ENCODE measurements around the gene SLC7A8. TPM values are rescaled to one million over a fixed set of nuclear protein-coding genes. Genes with fewer than 3 reads are reported as not detected.

Gene SLC7A8
- total RNA-seq, 1 experiment from 2014 or later, result 0.90 TPM

- BruUV-seq (replicated peaks), result no TSS peak
These were observed 56.7 kb downstream of the SLC7A8 start for GRCh38 chr14:23126548-23127278.

GRCh38 chr14:23125933-23126524 lies 57.4 kb downstream of the SLC7A8 start:
- Histone ChIP-seq H3K27ac (ENCODE audit: low read length) (no peak overlapping the region), H3K27me3 (ENCODE audit: control insufficient read depth, insufficient read depth, low read length) (no peaks in the 10 kb centered on the region; the same call in 1 of the 2 replicates), H3K9me3 (ENCODE audit: control insufficient read depth, insufficient read depth, low read depth, low read length) (no peaks in the 10 kb centered on the region), H3K4me1 (ENCODE audit: control insufficient read depth, insufficient read depth, low read length) (no peaks in the 10 kb centered on the region), H3K36me3 (ENCODE audit: control insufficient read depth, insufficient read depth, low read length) (no peaks in the 10 kb centered on the region), H3K4me3 (ENCODE audit: low read depth in 2 of 2, low read length in 2 of 2) (no peak overlapping the region)
- DNase-seq (ENCODE audit: low read depth, low spot score), result no peak
- ATAC-seq, result no peak
- ChIA-PET POLR2A (interaction anchor here (0.6 kb wide), 1 partner anchor 38 kb away, joined by 3 read pairs; no protein-coding TSS in a partner anchor), CTCF (no interaction called here)
- TF ChIP-seq SIN3A (IDR thresholded peaks at IDR 0.05; ENCODE audit: borderline replicate concordance, insufficient read depth, low read depth, low read length), result no peak
- intact Hi-C loops (cut with micrococcal nuclease; ENCODE audit: unreplicated experiment), result no loop called here
- BruUV-seq (replicated peaks), result no TSS peak
- in situ Hi-C loops (cut with HindIII; ENCODE audit: low pct_unique_long_range_greater_than_20kb, low sequenced_read_pairs), result no loop called here

More at GRCh38 chr14:23126548-23127278, 56.7 kb downstream of the SLC7A8 start:
- Histone ChIP-seq H3K36me3 (ENCODE audit: control insufficient read depth, insufficient read depth, low read length) (no peaks in the 10 kb centered on the region), H3K4me1 (ENCODE audit: control insufficient read depth, insufficient read depth, low read length) (no peaks in the 10 kb centered on the region), H3K9me3 (ENCODE audit: control insufficient read depth, insufficient read depth, low read depth, low read length) (no peaks in the 10 kb centered on the region), H3K4me3 (ENCODE audit: low read depth in 2 of 2, low read length in 2 of 2) (no peak overlapping the region), H3K27ac (ENCODE audit: low read length) (no peak overlapping the region), H3K27me3 (ENCODE audit: control insufficient read depth, insufficient read depth, low read length) (no peaks in the 10 kb centered on the region; the same call in 1 of the 2 replicates)
- intact Hi-C loops (cut with micrococcal nuclease; ENCODE audit: unreplicated experiment), result no loop called here
- ChIA-PET POLR2A (no interaction called here), CTCF (no interaction called here)
- ATAC-seq (no peak), DNase-seq (ENCODE audit: low read depth, low spot score) (no peak)
- TF ChIP-seq, protein P1, sequence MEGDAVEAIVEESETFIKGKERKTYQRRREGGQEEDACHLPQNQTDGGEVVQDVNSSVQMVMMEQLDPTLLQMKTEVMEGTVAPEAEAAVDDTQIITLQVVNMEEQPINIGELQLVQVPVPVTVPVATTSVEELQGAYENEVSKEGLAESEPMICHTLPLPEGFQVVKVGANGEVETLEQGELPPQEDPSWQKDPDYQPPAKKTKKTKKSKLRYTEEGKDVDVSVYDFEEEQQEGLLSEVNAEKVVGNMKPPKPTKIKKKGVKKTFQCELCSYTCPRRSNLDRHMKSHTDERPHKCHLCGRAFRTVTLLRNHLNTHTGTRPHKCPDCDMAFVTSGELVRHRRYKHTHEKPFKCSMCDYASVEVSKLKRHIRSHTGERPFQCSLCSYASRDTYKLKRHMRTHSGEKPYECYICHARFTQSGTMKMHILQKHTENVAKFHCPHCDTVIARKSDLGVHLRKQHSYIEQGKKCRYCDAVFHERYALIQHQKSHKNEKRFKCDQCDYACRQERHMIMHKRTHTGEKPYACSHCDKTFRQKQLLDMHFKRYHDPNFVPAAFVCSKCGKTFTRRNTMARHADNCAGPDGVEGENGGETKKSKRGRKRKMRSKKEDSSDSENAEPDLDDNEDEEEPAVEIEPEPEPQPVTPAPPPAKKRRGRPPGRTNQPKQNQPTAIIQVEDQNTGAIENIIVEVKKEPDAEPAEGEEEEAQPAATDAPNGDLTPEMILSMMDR (IDR thresholded peaks at IDR 0.05), result no peak
- TF ChIP-seq POLR2AphosphoS5 (IDR thresholded peaks at IDR 0.05; ENCODE audit: low read depth, low read length), result no peak
- TF ChIP-seq REST (IDR thresholded peaks at IDR 0.05; ENCODE audit: insufficient read depth in 1 of 2, low read depth in 2 of 2, low read length in 1 of 2), result no peak
- TF ChIP-seq SIN3A (IDR thresholded peaks at IDR 0.05; ENCODE audit: borderline replicate concordance, insufficient read depth, low read depth, low read length), result no peak
- no peak for TF ChIP-seq TCF7L2 (IDR thresholded peaks at IDR 0.05; ENCODE audit: low read depth, low read length)
- in situ Hi-C loops (cut with HindIII; ENCODE audit: low pct_unique_long_range_greater_than_20kb, low sequenced_read_pairs), result no loop called here

GRCh38 chr14:23125011-23125410 lies 58.4 kb downstream of the SLC7A8 start:
- H3K4me3 ChIP-seq (ENCODE audit: low read depth in 2 of 2, low read length in 2 of 2), result no peak overlapping the region
- TF ChIP-seq TCF7L2 (IDR thresholded peaks at IDR 0.05; ENCODE audit: low read depth, low read length), result no peak
- no peak for TF ChIP-seq SIN3A (IDR thresholded peaks at IDR 0.05; ENCODE audit: borderline replicate concordance, insufficient read depth, low read depth, low read length)
- TF ChIP-seq POLR2AphosphoS5 (IDR thresholded peaks at IDR 0.05; ENCODE audit: low read depth, low read length), result no peak
- TF ChIP-seq REST (IDR thresholded peaks at IDR 0.05; ENCODE audit: insufficient read depth in 1 of 2, low read depth in 2 of 2, low read length in 1 of 2), result no peak
- TF ChIP-seq, protein P1 (IDR thresholded peaks at IDR 0.05), result no peak
- no peak for DNase-seq (ENCODE audit: low read depth, low spot score)
- H3K4me1 ChIP-seq (ENCODE audit: control insufficient read depth, insufficient read depth, low read length), result no peaks in the 10 kb centered on the region
- H3K9me3 ChIP-seq (ENCODE audit: control insufficient read depth, insufficient read depth, low read depth, low read length), result no peaks in the 10 kb centered on the region
- CTCF ChIA-PET, result no interaction called here
- POLR2A ChIA-PET, result no interaction called here
- BruUV-seq (replicated peaks), result no TSS peak
- no peak for ATAC-seq
- H3K36me3 ChIP-seq (ENCODE audit: control insufficient read depth, insufficient read depth, low read length), result no peaks in the 10 kb centered on the region
- intact Hi-C loops (cut with micrococcal nuclease; ENCODE audit: unreplicated experiment), result no loop called here
- H3K27me3 ChIP-seq (ENCODE audit: control insufficient read depth, insufficient read depth, low read length), result no peaks in the 10 kb centered on the region; the same call in 1 of the 2 replicates
- no peak overlapping the region for H3K27ac ChIP-seq (ENCODE audit: low read length)
- in situ Hi-C loops (cut with HindIII; ENCODE audit: low pct_unique_long_range_greater_than_20kb, low sequenced_read_pairs), result no loop called here
